GM12874 (cell line): ENCODE measurements around the gene WIPF3.

Experiments
- TF ChIP-seq, protein P1 (sequence below): IDR thresholded peaks from 2 replicates; pipeline ENCODE4 v1.5.1; 2011; ENCODE audit warnings: low read depth, mild to moderate bottlenecking, control low read depth, low read length, moderate library complexity; ENCODE audit not compliant: insufficient read depth

WIPF3 gene

GRCh38 chr7:29810813-29811482, 4.6 kb downstream of the WIPF3 start:
- TF ChIP-seq, protein P1, sequence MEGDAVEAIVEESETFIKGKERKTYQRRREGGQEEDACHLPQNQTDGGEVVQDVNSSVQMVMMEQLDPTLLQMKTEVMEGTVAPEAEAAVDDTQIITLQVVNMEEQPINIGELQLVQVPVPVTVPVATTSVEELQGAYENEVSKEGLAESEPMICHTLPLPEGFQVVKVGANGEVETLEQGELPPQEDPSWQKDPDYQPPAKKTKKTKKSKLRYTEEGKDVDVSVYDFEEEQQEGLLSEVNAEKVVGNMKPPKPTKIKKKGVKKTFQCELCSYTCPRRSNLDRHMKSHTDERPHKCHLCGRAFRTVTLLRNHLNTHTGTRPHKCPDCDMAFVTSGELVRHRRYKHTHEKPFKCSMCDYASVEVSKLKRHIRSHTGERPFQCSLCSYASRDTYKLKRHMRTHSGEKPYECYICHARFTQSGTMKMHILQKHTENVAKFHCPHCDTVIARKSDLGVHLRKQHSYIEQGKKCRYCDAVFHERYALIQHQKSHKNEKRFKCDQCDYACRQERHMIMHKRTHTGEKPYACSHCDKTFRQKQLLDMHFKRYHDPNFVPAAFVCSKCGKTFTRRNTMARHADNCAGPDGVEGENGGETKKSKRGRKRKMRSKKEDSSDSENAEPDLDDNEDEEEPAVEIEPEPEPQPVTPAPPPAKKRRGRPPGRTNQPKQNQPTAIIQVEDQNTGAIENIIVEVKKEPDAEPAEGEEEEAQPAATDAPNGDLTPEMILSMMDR, result no peak

DNA sequence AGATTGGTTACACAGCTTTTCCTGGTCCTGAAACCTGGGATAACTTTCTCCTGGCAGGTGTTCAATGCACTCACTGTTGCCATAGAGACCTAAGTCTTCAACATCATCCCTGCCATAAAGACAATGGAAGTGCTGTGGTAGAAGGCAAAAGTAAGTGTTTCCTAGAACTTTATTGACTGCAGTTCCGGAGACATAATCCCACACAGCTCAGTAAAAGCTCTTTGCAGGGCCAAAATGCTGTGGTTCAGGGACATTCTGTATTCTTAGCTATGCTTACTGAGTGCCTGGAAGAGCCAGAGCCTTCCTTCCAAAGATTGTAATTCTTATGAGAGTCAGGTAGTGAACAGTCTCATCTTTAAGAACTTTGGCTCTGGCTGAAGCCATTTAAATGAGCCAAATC, 5.3 kb downstream of the WIPF3 start:
- TF ChIP-seq, protein P1, result no peak

DNA sequence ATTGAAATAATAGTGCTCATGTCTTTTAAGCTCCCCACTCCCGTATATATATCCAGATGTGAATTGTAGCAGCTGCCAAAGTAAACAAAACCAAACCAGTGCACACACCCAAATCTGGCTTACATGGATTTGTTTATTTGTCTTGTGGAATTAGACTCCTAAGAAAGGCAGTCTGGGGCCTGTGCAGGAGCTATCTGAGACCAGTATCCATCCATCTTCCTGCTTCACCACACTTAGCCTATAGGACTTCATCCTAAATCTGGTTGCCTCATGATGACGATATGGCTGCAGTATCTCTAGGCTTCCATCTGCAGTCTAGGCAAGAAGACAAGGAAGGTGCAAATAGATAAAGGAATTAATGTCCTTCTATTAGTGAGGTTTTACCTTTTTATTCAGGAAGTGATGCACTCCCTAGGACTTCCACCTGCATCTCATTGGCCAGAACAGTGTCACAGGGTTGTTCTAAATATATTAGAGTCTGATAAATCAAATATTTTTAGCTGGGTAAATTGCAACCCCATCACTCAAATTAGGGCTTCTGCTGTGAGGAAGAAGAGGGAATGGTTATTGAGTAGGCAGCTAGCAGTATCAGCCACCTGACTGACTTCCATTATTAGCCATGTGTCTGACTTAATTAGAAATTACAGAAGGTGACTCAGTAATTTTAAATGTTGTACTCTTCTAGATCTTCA, 6.0 kb downstream of the WIPF3 start:
- TF ChIP-seq, protein P1, result no peak

GRCh38 chr7:29815181-29816105, 9.1 kb downstream of the WIPF3 start:
- TF ChIP-seq, protein P1, result no peak

DNA sequence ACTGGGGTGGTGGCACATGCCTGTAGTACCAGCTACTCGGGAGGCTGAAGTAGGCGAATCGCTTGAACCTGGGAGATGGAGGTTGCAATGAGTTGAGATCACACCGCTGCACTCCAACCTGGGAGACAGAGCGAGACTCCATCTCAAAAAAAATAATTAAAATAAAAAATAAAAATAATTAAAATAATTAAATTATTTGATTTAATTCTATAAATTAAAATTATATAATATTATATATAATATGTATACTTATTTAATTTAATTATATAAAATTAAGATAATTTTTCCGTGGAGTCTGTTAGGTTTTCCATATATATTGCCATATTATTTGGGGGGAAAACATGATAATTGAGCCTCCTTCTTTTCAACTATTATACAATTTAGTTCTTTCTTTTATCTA, 12.0 kb downstream of the WIPF3 start:
- TF ChIP-seq, protein P1, result no peak

- TF ChIP-seq, protein P1, result no peak
These were observed 19.6 kb downstream of the WIPF3 start for GRCh38 chr7:29825775-29826529.

GRCh38 chr7:29826530-29826822, 20.2 kb downstream of the WIPF3 start:
- TF ChIP-seq, protein P1, result no peak
